Right lobe of liver (tissue), 6 donors: ENCODE data around the gene NASP. TPM values are rescaled to one million over a fixed set of nuclear protein-coding genes. Genes with fewer than 3 reads are reported as not detected.

Experiments used
- ATAC-seq, 4 donors: fragments of 200-7000 bp; cut with Tn5 transposase; one replicate each; pipeline ENCODE4 v1.9.1; 2020; ENCODE audit warnings: mild to moderate bottlenecking in 4 of 4, moderate library complexity in 4 of 4
- DNase-seq, 3 donors: peaks; one replicate each; pipeline ENCODE4 v3.0.0-alpha.2; 2020
- H3K27ac ChIP-seq, 3 donors: fragments of 200-600 bp; one replicate each; pipeline ENCODE4 v1.8.0; 2022
- H3K27me3 ChIP-seq, 2 donors: fragments of 200-600 bp; one replicate each; pipeline ENCODE4 v1.8.0; 2022
- H3K36me3 ChIP-seq, 4 donors: fragments of 200-600 bp; sonication (generic) in 1 of 4; one replicate each; pipeline versions ENCODE4 v1.5.1 to v1.8.0; 2017 to 2022; ENCODE audit warnings: control low read depth in 1 of 4
- H3K4me1 ChIP-seq, 4 donors: fragments of 200-600 bp; sonication (generic) in 1 of 4; one replicate each; pipeline versions ENCODE4 v1.5.1 to v1.8.0; 2017 to 2022; ENCODE audit warnings: control low read depth in 1 of 4
- H3K4me3 ChIP-seq, 3 donors: fragments of 200-600 bp; one replicate each; pipeline ENCODE4 v1.8.0; 2022
- H3K9me3 ChIP-seq, 4 donors: fragments of 200-600 bp; sonication (generic) in 1 of 4; one replicate each; pipeline versions ENCODE4 v1.5.1 to v1.8.0; 2017 to 2022; ENCODE audit warnings: control low read depth in 1 of 4
- CTCF ChIP-seq, 4 donors: fragments of 200-600 bp in 3 of 4; fragments of 450-650 bp in 1 of 4; IDR thresholded peaks; one replicate each; pipeline versions ENCODE4 v1.5.1 to v1.8.0; 2016 to 2022; ENCODE audit warnings: antibody characterized with exemption in 4 of 4, mild to moderate bottlenecking in 2 of 4
- POLR2A ChIP-seq: fragments of 450-650 bp; IDR thresholded peaks from one replicate; pipeline ENCODE4 v1.6.1; 2017; ENCODE audit warnings: antibody characterized with exemption, mild to moderate bottlenecking
- WGBS: methylation state at CpG from one replicate; pipeline ENCODE4 v1.1.6; 2018; ENCODE audit warnings: low coverage, low lambda C conversion rate; ENCODE audit not compliant: insufficient coverage; ENCODE audit errors: missing lambda C conversion rate; 5-methylcytosine and 5-hydroxymethylcytosine counted together
- intact Hi-C, 2 donors: fragments of 100-400 bp; cut with DNase I; formaldehyde crosslinking; loops; one replicate each; pipeline versions ENCODE4 v1.11.2 to v1.14.1; 2022
- total RNA-seq, 6 experiments: library from RNA; depleted of rRNA in 2 of 6; stranded (reverse); fragments of >200 nt in 2 of 6; fragmentation: NEBNext Ultra II Directional in 3 of 6; extraction: Animal tissue kit (Norgen Biotek cat#: 25700) in 3 of 6; gene quantifications; one replicate each; pipeline versions ENCODE4 v1.1.0 to v1.2.4, GENCODE V29; 2016 to 2023
- donor health status: DM: no; HTN: yes; CAD: no.
- donor health status: DM: no; HTN: no; CAD: no.
- donor health status: DM: no; HTN: no; CAD: no.
- donor health status: DM: no; HTN: yes; CAD: no.
- donor health status: DM: no; HTN: yes; CAD: no.

NASP gene
- total RNA-seq, 6 experiments from 2014 or later: 21.8 to 31.9 (median 26.1) TPM

- no peak overlapping the region for H3K4me3 ChIP-seq
- TF ChIP-seq CTCF (IDR thresholded peaks at IDR 0.05): no peak
- TF ChIP-seq POLR2A: no peak
- 70% methylated on average over 2 of the region's 7 CpGs for WGBS
- no peak overlapping the region for H3K27ac ChIP-seq
- peaks cover 0 to 65% (median 36%) of the 10 kb centered on the region in 4 donors for H3K36me3 ChIP-seq
- ATAC-seq (no peak), DNase-seq (no peak)
- H3K4me1 ChIP-seq: no peaks in the 10 kb centered on the region
- no peaks in the 10 kb centered on the region for H3K9me3 ChIP-seq
- intact Hi-C loops: loop anchor here (5.0 to 10.0 kb wide), 3 partner anchors 56 to 213 kb away; no protein-coding TSS in a partner anchor
- no peaks in the 10 kb centered on the region for H3K27me3 ChIP-seq
These were observed 15.9 kb upstream of the NASP start for GRCh38 chr1:45567911-45568310.

GRCh38 chr1:45568421-45568820, 15.4 kb upstream of the NASP start:
- intact Hi-C loops: loop anchor here (5.0 to 10.0 kb wide), 3 partner anchors 56 to 214 kb away; no protein-coding TSS in a partner anchor
- H3K36me3 ChIP-seq: peaks cover 0 to 60% (median 33%) of the 10 kb centered on the region in 4 donors

GRCh38 chr1:45569571-45569961, 14.3 kb upstream of the NASP start:
- peak in 2 of 4 donors; percentile 19 to 24 for ATAC-seq
- no peak overlapping the region for H3K4me3 ChIP-seq
- intact Hi-C loops: loop anchor here (5.0 to 10.0 kb wide), 3 partner anchors 57 to 215 kb away; no protein-coding TSS in a partner anchor
- H3K4me1 ChIP-seq: no peaks in the 10 kb centered on the region
- no peak for DNase-seq
- no peak for TF ChIP-seq CTCF (IDR thresholded peaks at IDR 0.05)
- TF ChIP-seq POLR2A: no peak
- WGBS: 44% methylated on average over 4 of the region's 4 CpGs
- H3K27me3 ChIP-seq: no peaks in the 10 kb centered on the region
- no peak overlapping the region for H3K27ac ChIP-seq
- H3K9me3 ChIP-seq: no peaks in the 10 kb centered on the region
- H3K36me3 ChIP-seq: peaks cover 0 to 50% (median 30%) of the 10 kb centered on the region in 4 donors

More at GRCh38 chr1:45568421-45568820, 15.4 kb upstream of the NASP start:
- no peaks in the 10 kb centered on the region for H3K9me3 ChIP-seq
- no peak overlapping the region for H3K4me3 ChIP-seq
- WGBS: no CpG with 5 or more reads among the region's 4 CpGs
- ATAC-seq (no peak), DNase-seq (no peak)
- H3K27me3 ChIP-seq: no peaks in the 10 kb centered on the region
- TF ChIP-seq CTCF (IDR thresholded peaks at IDR 0.05) (no peak), POLR2A (no peak)
- H3K27ac ChIP-seq: no peak overlapping the region
- no peaks in the 10 kb centered on the region for H3K4me1 ChIP-seq

- ATAC-seq: peak; percentile 86 to 95 (median 90)
- Histone ChIP-seq H3K9me3 (no peaks in the 10 kb centered on the region), H3K4me3 (no peak overlapping the region), H3K27ac (no peak overlapping the region), H3K27me3 (no peaks in the 10 kb centered on the region), H3K36me3 (peaks cover 0 to 50% (median 30%) of the 10 kb centered on the region in 4 donors), H3K4me1 (no peaks in the 10 kb centered on the region)
- 14% methylated on average over 4 of the region's 8 CpGs for WGBS
- peak in 2 of 3 donors; percentile 47 to 73 for DNase-seq
- intact Hi-C loops: loop anchor here (5.0 to 10.0 kb wide), 3 partner anchors 58 to 215 kb away; no protein-coding TSS in a partner anchor
- TF ChIP-seq CTCF (IDR thresholded peaks at IDR 0.05) (peak; percentile 95 to 98 (median 98)), POLR2A (no peak)
These were observed 13.8 kb upstream of the NASP start for GRCh38 chr1:45569962-45570581.
